IMR-90 (cell line): ENCODE measurements around the gene PSME4. TPM values are rescaled to one million over a fixed set of nuclear protein-coding genes. Genes with fewer than 3 reads are reported as not detected.

Experiments
- ATAC-seq: fragments of 200-7000 bp; cut with Tn5 transposase; 2 replicates; pipeline ENCODE4 v1.9.1; 2020; ENCODE audit warnings: low read depth, mild to moderate bottlenecking, moderate library complexity
- BruUV-seq: library from RNA; stranded (reverse); fragments of 400-500 nt; replicated peaks from 2 replicates; lab custom pipeline; 2021; lab: Mats Ljungman, UMichigan
- CTCF ChIA-PET: fragments of 300-600 bp; formaldehyde crosslinking; extraction: SDS; loops from one replicate; lab custom pipeline; 2021; ENCODE audit warnings: antibody characterized with exemption; lab: Yijun Ruan, JAX
- POLR2A ChIA-PET: fragments of 300-600 bp; sonication (Branson Sonifier 250); formaldehyde crosslinking; loops from one replicate; lab custom pipeline; 2022; ENCODE audit warnings: antibody characterized with exemption; ENCODE audit not compliant: unreplicated experiment; lab: Charles Lee
- DNase-seq: peaks from one replicate; pipeline ENCODE4 v3.0.0; 2013
- H2AFZ ChIP-seq: replicated peaks from 2 replicates; pipeline ENCODE3; 2013; ENCODE audit warnings: low read length, mild to moderate bottlenecking; ENCODE audit not compliant: poor library complexity
- H2AK5ac ChIP-seq: 2 replicates; pipeline ENCODE4 v1.6.1; 2013; ENCODE audit warnings: low read depth, low read length, inconsistent platforms
- H2AK9ac ChIP-seq: replicated peaks from 2 replicates; pipeline ENCODE3; 2013; ENCODE audit warnings: mild to moderate bottlenecking, low read depth, low read length, moderate library complexity; ENCODE audit not compliant: poor library complexity
- H2BK120ac ChIP-seq: 2 replicates; pipeline ENCODE4 v1.6.1; 2013; ENCODE audit warnings: low read depth, low read length, inconsistent platforms
- H2BK15ac ChIP-seq: 3 replicates; pipeline ENCODE4 v1.6.1; 2013; ENCODE audit warnings: low read depth, low read length, inconsistent platforms
- H2BK20ac ChIP-seq: 2 replicates; pipeline ENCODE4 v1.6.1; 2013; ENCODE audit warnings: low read depth, mild to moderate bottlenecking, inconsistent platforms, low read length, moderate library complexity
- H2BK5ac ChIP-seq: 2 replicates; pipeline ENCODE4 v1.6.1; 2013; ENCODE audit warnings: mild to moderate bottlenecking, low read depth, low read length, inconsistent platforms; ENCODE audit not compliant: poor library complexity, severe bottlenecking
- H3K14ac ChIP-seq: replicated peaks from 2 replicates; pipeline ENCODE4 v1.6.1; 2013; ENCODE audit warnings: low read depth, low read length, inconsistent platforms
- H3K18ac ChIP-seq: 2 replicates; pipeline ENCODE4 v1.6.1; 2013; ENCODE audit warnings: low read depth, low read length, control low read depth
- H3K23ac ChIP-seq: 2 replicates; pipeline ENCODE4 v1.6.1; 2013; ENCODE audit warnings: low read depth, low read length, inconsistent platforms
- H3K27ac ChIP-seq: 2 replicates; pipeline ENCODE4 v1.5.1; 2013; ENCODE audit warnings: mild to moderate bottlenecking, control low read depth, low read length; ENCODE audit not compliant: insufficient read depth
- H3K27me3 ChIP-seq: 2 replicates; pipeline ENCODE4 v1.6.1; 2013; ENCODE audit warnings: low read length; ENCODE audit not compliant: control insufficient read depth, insufficient read depth
- H3K36me3 ChIP-seq: 2 replicates; pipeline ENCODE4 v1.6.1; 2013; ENCODE audit warnings: low read length, mixed read lengths; ENCODE audit not compliant: control insufficient read depth, insufficient read depth
- H3K4ac ChIP-seq: 2 replicates; pipeline ENCODE4 v1.6.1; 2013; ENCODE audit warnings: low read depth, low read length, inconsistent platforms
- H3K4me1 ChIP-seq: 2 replicates; pipeline ENCODE4 v1.6.1; 2013; ENCODE audit warnings: low read length, mixed read lengths; ENCODE audit not compliant: control insufficient read depth, insufficient read depth
- H3K4me2 ChIP-seq: 2 replicates; pipeline ENCODE4 v1.6.1; 2013; ENCODE audit warnings: low read depth, mild to moderate bottlenecking, control low read depth, low read length, moderate library complexity
- H3K4me3 ChIP-seq: 2 replicates; pipeline ENCODE4 v1.5.1; 2013; ENCODE audit warnings: low read depth, mild to moderate bottlenecking, control low read depth, low read length, moderate library complexity; ENCODE audit not compliant: insufficient read depth
- H3K56ac ChIP-seq: 2 replicates; pipeline ENCODE4 v1.6.1; 2013; ENCODE audit warnings: low read length, inconsistent platforms; ENCODE audit not compliant: insufficient read depth; ENCODE audit errors: extremely low read depth
- H3K79me1 ChIP-seq, 2 experiments: 2 replicates each; pipeline ENCODE4 v1.6.1; 2013; ENCODE audit warnings: low read length in 2 of 2, inconsistent platforms in 1 of 2, low read depth in 1 of 2
- H3K9ac ChIP-seq: 2 replicates; pipeline ENCODE4 v1.6.1; 2013; ENCODE audit warnings: low read depth, low read length, control low read depth
- H3K9me1 ChIP-seq: 2 replicates; pipeline ENCODE4 v1.6.1; 2013; ENCODE audit warnings: low read length, inconsistent platforms; ENCODE audit not compliant: insufficient read depth
- H3K9me3 ChIP-seq: 2 replicates; pipeline ENCODE4 v1.6.1; 2013; ENCODE audit warnings: low read length; ENCODE audit not compliant: control insufficient read depth, insufficient read depth
- H4K20me1 ChIP-seq: 2 replicates; pipeline ENCODE4 v1.6.1; 2013; ENCODE audit warnings: low read length, inconsistent platforms; ENCODE audit not compliant: insufficient read depth
- H4K5ac ChIP-seq: 2 replicates; pipeline ENCODE4 v1.6.1; 2013; ENCODE audit warnings: mild to moderate bottlenecking, low read depth, low read length, control low read depth
- H4K8ac ChIP-seq, 2 experiments: 2 replicates each; pipeline ENCODE4 v1.6.1; 2013; ENCODE audit warnings: low read depth in 2 of 2, low read length in 2 of 2, control low read depth in 1 of 2, inconsistent platforms in 1 of 2
- H4K91ac ChIP-seq: 2 replicates; pipeline ENCODE4 v1.6.1; 2013; ENCODE audit warnings: low read depth, low read length, inconsistent platforms; ENCODE audit not compliant: insufficient read depth
- MAZ ChIP-seq: IDR thresholded peaks from 2 replicates; pipeline ENCODE4 v1.6.1; 2012; ENCODE audit warnings: low read depth, mild to moderate bottlenecking, low read length, improper control_type of control experiment, moderate library complexity, borderline replicate concordance
- MXI1 ChIP-seq: IDR thresholded peaks from 2 replicates; pipeline ENCODE4 v1.6.1; 2012; ENCODE audit warnings: low read depth, mild to moderate bottlenecking, low read length, moderate library complexity, borderline replicate concordance
- NFE2L2 ChIP-seq: fragments of 150-350 bp; IDR thresholded peaks from 2 replicates; pipeline ENCODE4 v1.6.1; 2016; ENCODE audit warnings: low read depth, mild to moderate bottlenecking, low read length
- POLR2A ChIP-seq: IDR thresholded peaks from 2 replicates; pipeline ENCODE4 v1.6.1; 2012; ENCODE audit warnings: mild to moderate bottlenecking, low read depth, low read length
- RAD21 ChIP-seq: IDR thresholded peaks from 2 replicates; pipeline ENCODE4 v1.6.1; 2012; ENCODE audit warnings: low read length, improper control_type of control experiment
- RCOR1 ChIP-seq: IDR thresholded peaks from 2 replicates; pipeline ENCODE4 v1.6.1; 2012; ENCODE audit warnings: mild to moderate bottlenecking, low read length, improper control_type of control experiment; ENCODE audit not compliant: insufficient replicate concordance
- RFX5 ChIP-seq: IDR thresholded peaks from 2 replicates; pipeline ENCODE4 v1.8.0; 2012; ENCODE audit warnings: low read depth, mild to moderate bottlenecking, low read length, moderate library complexity
- USF2 ChIP-seq: fragments of 150-350 bp; IDR thresholded peaks from 2 replicates; pipeline ENCODE4 v1.6.1; 2017; ENCODE audit warnings: mild to moderate bottlenecking, antibody characterized with exemption, low read length, low read depth
- WGBS, 2 experiments: methylation state at CpG; one replicate each; pipeline versions ENCODE4 v1.1.5 to v1.1.7; 2013; ENCODE audit warnings: missing lambda C conversion rate in 2 of 2; ENCODE audit not compliant: insufficient read length in 1 of 2; ENCODE audit errors: extremely low coverage in 2 of 2; 5-methylcytosine and 5-hydroxymethylcytosine counted together
- dilution Hi-C: fragments of 300-500 bp; cut with HindIII; formaldehyde crosslinking; loops from one replicate; pipeline ENCODE4 v1.14.3; 2018; ENCODE audit warnings: low sequenced_read_pairs; ENCODE audit not compliant: unreplicated experiment
- in situ Hi-C: fragments of 300-500 bp; cut with MboI; formaldehyde crosslinking; loops from 3 replicates; pipeline ENCODE4 v1.14.3; 2019; ENCODE audit warnings: low sequenced_read_pairs, inconsistent platforms, mixed read lengths
- intact Hi-C: fragments of 100-400 bp; cut with micrococcal nuclease; formaldehyde crosslinking; loops from 2 replicates; pipeline ENCODE4 v1.10.0; 2022
- polyA plus RNA-seq, 3 experiments: library from polyadenylated mRNA; depleted of rRNA; stranded (reverse); fragments of >200 nt; gene quantifications; 2 replicates each; pipeline ENCODE4 v1.2.3, GENCODE V29; 2012; ENCODE audit warnings: low replicate concordance in 1 of 3
- total RNA-seq: library from RNA; depleted of rRNA; stranded (reverse); fragments of >200 nt; gene quantifications from 2 replicates; pipeline ENCODE4 v1.2.3, GENCODE V29; 2012
- TF ChIP-seq, protein P1 (sequence below): conservative IDR thresholded peaks from 2 replicates; pipeline ENCODE4 v1.5.1; 2012; ENCODE audit warnings: mild to moderate bottlenecking, low read depth, low read length, improper control_type of control experiment
- TF ChIP-seq, protein P2 (sequence below): fragments of 150-350 bp; IDR thresholded peaks from 2 replicates; pipeline ENCODE4 v1.6.1; 2016; ENCODE audit warnings: low read depth, mild to moderate bottlenecking, low read length, moderate library complexity, borderline replicate concordance

The PSME4 gene
- total and polyA plus RNA-seq, 2 of the 4 experiments (the other 2 are of a cell fraction), result 28.2 to 61.3 TPM

- H3K23ac ChIP-seq, result no peak overlapping the region
- CTCF ChIA-PET, result no interaction called here
- DNase-seq (no peak), ATAC-seq (no peak)
- no CpG with 5 or more reads among the region's 4 CpGs for WGBS, 2 experiments
- dilution Hi-C loops, result no loop called here
- H3K18ac ChIP-seq, result no peak overlapping the region
- no peak overlapping the region for H3K4me2 ChIP-seq
- H2AK9ac ChIP-seq, result no peak overlapping the region
- H2BK20ac ChIP-seq, result no peak overlapping the region
- H2BK120ac ChIP-seq, result no peak overlapping the region
- H4K5ac ChIP-seq, result no peak overlapping the region
- H3K27me3 ChIP-seq, result no peaks in the 10 kb centered on the region
- H3K36me3 ChIP-seq, result peaks cover 3% of the 10 kb centered on the region; the same call in 1 of the 2 replicates
- no peak overlapping the region for H3K9ac ChIP-seq
- no peak overlapping the region for H4K8ac ChIP-seq
- no TSS peak for BruUV-seq
- 0 out of 2 replicates have a peak, but pooled peaks cover 2% of the 10 kb centered on the region for H3K4me1 ChIP-seq
- TF ChIP-seq USF2, result no peak
- TF ChIP-seq, protein P1, sequence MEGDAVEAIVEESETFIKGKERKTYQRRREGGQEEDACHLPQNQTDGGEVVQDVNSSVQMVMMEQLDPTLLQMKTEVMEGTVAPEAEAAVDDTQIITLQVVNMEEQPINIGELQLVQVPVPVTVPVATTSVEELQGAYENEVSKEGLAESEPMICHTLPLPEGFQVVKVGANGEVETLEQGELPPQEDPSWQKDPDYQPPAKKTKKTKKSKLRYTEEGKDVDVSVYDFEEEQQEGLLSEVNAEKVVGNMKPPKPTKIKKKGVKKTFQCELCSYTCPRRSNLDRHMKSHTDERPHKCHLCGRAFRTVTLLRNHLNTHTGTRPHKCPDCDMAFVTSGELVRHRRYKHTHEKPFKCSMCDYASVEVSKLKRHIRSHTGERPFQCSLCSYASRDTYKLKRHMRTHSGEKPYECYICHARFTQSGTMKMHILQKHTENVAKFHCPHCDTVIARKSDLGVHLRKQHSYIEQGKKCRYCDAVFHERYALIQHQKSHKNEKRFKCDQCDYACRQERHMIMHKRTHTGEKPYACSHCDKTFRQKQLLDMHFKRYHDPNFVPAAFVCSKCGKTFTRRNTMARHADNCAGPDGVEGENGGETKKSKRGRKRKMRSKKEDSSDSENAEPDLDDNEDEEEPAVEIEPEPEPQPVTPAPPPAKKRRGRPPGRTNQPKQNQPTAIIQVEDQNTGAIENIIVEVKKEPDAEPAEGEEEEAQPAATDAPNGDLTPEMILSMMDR, result no peak
- TF ChIP-seq, protein P2, sequence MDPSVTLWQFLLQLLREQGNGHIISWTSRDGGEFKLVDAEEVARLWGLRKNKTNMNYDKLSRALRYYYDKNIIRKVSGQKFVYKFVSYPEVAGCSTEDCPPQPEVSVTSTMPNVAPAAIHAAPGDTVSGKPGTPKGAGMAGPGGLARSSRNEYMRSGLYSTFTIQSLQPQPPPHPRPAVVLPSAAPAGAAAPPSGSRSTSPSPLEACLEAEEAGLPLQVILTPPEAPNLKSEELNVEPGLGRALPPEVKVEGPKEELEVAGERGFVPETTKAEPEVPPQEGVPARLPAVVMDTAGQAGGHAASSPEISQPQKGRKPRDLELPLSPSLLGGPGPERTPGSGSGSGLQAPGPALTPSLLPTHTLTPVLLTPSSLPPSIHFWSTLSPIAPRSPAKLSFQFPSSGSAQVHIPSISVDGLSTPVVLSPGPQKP, result no peak
- no peak for TF ChIP-seq POLR2A
- TF ChIP-seq NFE2L2, result no peak
- TF ChIP-seq MXI1, result no peak
- no peak for TF ChIP-seq RFX5
- no peak for TF ChIP-seq MAZ
- no peak for TF ChIP-seq RCOR1
- no peak for TF ChIP-seq RAD21
- H3K14ac ChIP-seq, result no peak overlapping the region
- H4K91ac ChIP-seq, result no peak overlapping the region
- H4K20me1 ChIP-seq, result peaks cover 2% of the 10 kb centered on the region; the same call in 1 of the 2 replicates
- no peak overlapping the region for H2BK15ac ChIP-seq
- H3K27ac ChIP-seq, result no peak overlapping the region
- no peak overlapping the region for H2AFZ ChIP-seq
- H3K9me3 ChIP-seq, result no peaks in the 10 kb centered on the region
- no peak overlapping the region for H2AK5ac ChIP-seq
- H2BK5ac ChIP-seq, result no peak overlapping the region
- H3K56ac ChIP-seq, result no peak overlapping the region
- peaks cover 5% of the 10 kb centered on the region; the same call in 1 of the 2 replicates for H3K9me1 ChIP-seq
- in situ Hi-C loops, result no loop called here
- no peak overlapping the region for H3K4me3 ChIP-seq
- H3K79me1 ChIP-seq, result peaks cover 6 to 14% of the 10 kb centered on the region in 2 experiments; a peak in 3 of 4 replicates
- POLR2A ChIA-PET, result interaction anchor here (0.6 kb wide), 1 partner anchor 19 kb away, joined by 3 read pairs; no protein-coding TSS in a partner anchor
- intact Hi-C loops, result loop anchor here (5.0 kb wide), 1 partner anchor 92 kb away; no protein-coding TSS in a partner anchor
- no peak overlapping the region for H3K4ac ChIP-seq
Measured at GRCh38 chr2:53985646-53986045, 14.9 kb upstream of the PSME4 start.
